SK-N-MC (cell line): Measurements from ENCODE around the gene LGI2.

Experiments
- DNase-seq: peaks from one replicate; pipeline ENCODE4 v3.0.0-alpha.2; 2011; ENCODE audit warnings: low read depth, low spot score
- H3K27ac ChIP-seq: fragments of 200-600 bp; sonication (generic); 2 replicates; pipeline ENCODE4 v1.5.1; 2016; ENCODE audit warnings: mixed run types
- H3K36me3 ChIP-seq: fragments of 200-600 bp; sonication (generic); 2 replicates; pipeline ENCODE4 v1.6.1; 2017; ENCODE audit warnings: antibody characterized with exemption, low read length, mixed read lengths; ENCODE audit not compliant: insufficient read depth
- H3K4me3 ChIP-seq: fragments of 200-600 bp; sonication (generic); 2 replicates; pipeline ENCODE4 v1.5.1; 2016
- H3K9ac ChIP-seq: fragments of 200-600 bp; sonication (generic); 2 replicates; pipeline ENCODE4 v1.8.0; 2017; ENCODE audit warnings: mixed run types, mixed read lengths; ENCODE audit not compliant: insufficient read length
- H3K9me3 ChIP-seq: fragments of 200-600 bp; sonication (generic); 2 replicates; pipeline ENCODE4 v1.6.1; 2017; ENCODE audit warnings: low read depth, mild to moderate bottlenecking, antibody characterized with exemption, low read length, moderate library complexity, mixed read lengths
- EZH2 ChIP-seq: fragments of 200-600 bp; sonication (generic); IDR thresholded peaks from one replicate; pipeline ENCODE4 v1.6.1; 2017; ENCODE audit warnings: antibody characterized with exemption
- FOXP2 ChIP-seq: optimal IDR thresholded peaks from 2 replicates; pipeline ENCODE3; 2011; ENCODE audit warnings: mild to moderate bottlenecking, moderate library complexity; ENCODE audit not compliant: insufficient read depth; ENCODE audit errors: extremely low read length, control extremely low read depth
- POLR2AphosphoS5 ChIP-seq: IDR thresholded peaks from 2 replicates; pipeline ENCODE4 v1.6.1; 2012; ENCODE audit warnings: mild to moderate bottlenecking, low read depth, low read length, borderline replicate concordance

The LGI2 gene

DNA sequence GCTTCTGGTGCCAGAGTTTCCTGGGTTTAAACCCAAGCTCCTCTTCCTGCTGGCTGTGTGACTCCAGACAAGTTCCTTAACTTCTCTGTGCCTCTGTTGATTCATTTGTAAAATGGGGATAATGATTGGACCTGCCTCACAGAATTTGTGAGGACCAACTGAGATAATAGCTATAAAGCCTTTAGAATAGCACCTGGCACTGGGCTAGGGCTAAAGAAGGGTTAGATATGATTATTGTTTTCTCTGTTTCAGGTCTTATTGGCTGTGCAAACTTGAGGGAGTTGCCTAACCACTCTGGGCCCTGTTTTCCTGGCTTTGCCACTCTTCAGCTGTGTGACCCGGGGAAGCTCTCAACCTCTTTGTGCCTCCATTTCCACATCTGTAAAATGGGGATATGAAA, 37.8 kb downstream of the LGI2 start:
- DNase-seq = no peak
- H3K4me3 ChIP-seq = no peak overlapping the region
- TF ChIP-seq POLR2AphosphoS5 = no peak
- TF ChIP-seq EZH2 = no peak
- no peak for TF ChIP-seq FOXP2
- H3K9ac ChIP-seq = no peak overlapping the region
- no peaks in the 10 kb centered on the region for H3K9me3 ChIP-seq
- H3K36me3 ChIP-seq = no peaks in the 10 kb centered on the region
- H3K27ac ChIP-seq = no peak overlapping the region

GRCh38 chr4:24991015-24991414, 39.7 kb downstream of the LGI2 start:
- no peak overlapping the region for H3K4me3 ChIP-seq
- DNase-seq = no peak
- H3K36me3 ChIP-seq = no peaks in the 10 kb centered on the region
- H3K9ac ChIP-seq = no peak overlapping the region
- TF ChIP-seq EZH2 = no peak
- no peak for TF ChIP-seq POLR2AphosphoS5
- TF ChIP-seq FOXP2 = no peak
- no peak overlapping the region for H3K27ac ChIP-seq
- no peaks in the 10 kb centered on the region for H3K9me3 ChIP-seq

GRCh38 chr4:24989327-24989726, 41.4 kb downstream of the LGI2 start:
- H3K9me3 ChIP-seq = no peaks in the 10 kb centered on the region
- no peak for TF ChIP-seq FOXP2
- H3K27ac ChIP-seq = no peak overlapping the region
- no peak for DNase-seq
- no peaks in the 10 kb centered on the region for H3K36me3 ChIP-seq
- H3K9ac ChIP-seq = no peak overlapping the region
- no peak overlapping the region for H3K4me3 ChIP-seq

GRCh38 chr4:24988776-24989175, 42.0 kb downstream of the LGI2 start:
- Histone ChIP-seq H3K4me3 (no peak overlapping the region), H3K9me3 (no peaks in the 10 kb centered on the region), H3K27ac (no peak overlapping the region), H3K36me3 (no peaks in the 10 kb centered on the region), H3K9ac (no peak overlapping the region)
- DNase-seq = no peak
- TF ChIP-seq POLR2AphosphoS5 (no peak), FOXP2 (no peak), EZH2 (no peak)

DNA sequence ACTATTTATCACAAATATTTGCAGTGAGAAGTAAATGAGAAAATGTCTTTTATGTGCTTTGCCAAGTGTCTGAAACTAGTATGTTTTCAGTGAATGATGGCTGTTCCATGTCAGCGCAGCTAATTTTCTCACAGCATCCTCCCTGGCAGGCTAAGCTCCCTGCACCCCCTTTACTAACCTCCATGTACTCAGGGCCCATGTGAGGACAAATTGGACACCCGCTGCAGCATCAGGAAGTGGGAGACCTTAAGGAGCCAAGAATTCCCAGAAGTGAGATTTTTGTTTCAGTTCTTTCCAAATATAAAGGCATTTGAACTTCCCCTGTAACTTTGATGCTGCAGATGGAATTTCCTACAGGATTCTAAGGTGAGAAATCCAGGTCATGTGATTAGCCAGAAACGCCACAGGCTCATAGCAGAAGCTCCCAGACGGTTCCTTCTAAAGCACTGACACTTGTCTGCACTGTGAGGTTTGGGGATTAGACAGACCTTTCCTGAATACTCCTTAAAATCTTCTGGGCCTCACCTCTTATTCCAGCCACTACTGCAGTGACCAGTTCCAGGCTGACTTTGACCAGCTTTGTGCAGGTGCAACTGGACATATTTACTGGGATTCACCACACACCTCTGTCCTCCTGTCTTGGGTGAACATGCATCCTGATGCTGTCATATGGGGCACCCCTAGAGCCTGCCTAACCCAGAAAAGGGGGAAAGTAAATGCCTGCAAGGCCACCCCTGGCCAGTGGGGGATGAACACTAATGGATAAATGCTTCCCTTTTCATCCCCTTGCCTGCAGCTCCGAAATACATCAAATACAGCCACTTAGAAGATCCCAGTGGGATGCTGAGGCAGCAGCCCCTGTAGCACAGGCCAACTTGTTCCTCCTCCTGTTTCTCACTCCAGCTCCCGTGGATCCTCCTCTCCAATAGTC, 45.9 kb downstream of the LGI2 start:
- no peak for DNase-seq
- TF ChIP-seq POLR2AphosphoS5 = no peak
- Histone ChIP-seq H3K9ac (no peak overlapping the region), H3K9me3 (no peaks in the 10 kb centered on the region), H3K27ac (no peak overlapping the region), H3K36me3 (no peaks in the 10 kb centered on the region), H3K4me3 (no peak overlapping the region)

GRCh38 chr4:24980740-24981139, 50.0 kb downstream of the LGI2 start:
- DNase-seq = no peak
- TF ChIP-seq FOXP2 (no peak), POLR2AphosphoS5 (no peak), EZH2 (no peak)
- Histone ChIP-seq H3K9ac (no peak overlapping the region), H3K4me3 (no peak overlapping the region), H3K36me3 (no peaks in the 10 kb centered on the region), H3K9me3 (no peaks in the 10 kb centered on the region), H3K27ac (no peak overlapping the region)

- Histone ChIP-seq H3K36me3 (no peaks in the 10 kb centered on the region), H3K9ac (no peak overlapping the region), H3K27ac (peak overlapping the region; percentile 74; the same call in 1 of the 2 replicates), H3K4me3 (peak overlapping the region; percentile 51), H3K9me3 (no peaks in the 10 kb centered on the region)
- no peak for DNase-seq
- TF ChIP-seq POLR2AphosphoS5 = no peak
- no peak for TF ChIP-seq FOXP2
- TF ChIP-seq EZH2 = no peak
These were observed 50.6 kb downstream of the LGI2 start for GRCh38 chr4:24980064-24980690.

GRCh38 chr4:24979554-24979953, 51.2 kb downstream of the LGI2 start:
- Histone ChIP-seq H3K4me3 (no peak overlapping the region), H3K9ac (no peak overlapping the region), H3K27ac (peak overlapping the region; percentile 74), H3K36me3 (no peaks in the 10 kb centered on the region), H3K9me3 (no peaks in the 10 kb centered on the region)
- no peak for TF ChIP-seq POLR2AphosphoS5
- no peak for TF ChIP-seq EZH2
- TF ChIP-seq FOXP2 = no peak
- peak; percentile 47 for DNase-seq
